HG02870 (cell line): ENCODE results near the gene ARHGEF1.

Experiments
- ATAC-seq: cut with Tn5 transposase; IDR thresholded peaks from one replicate; pipeline ENCODE4 v1.9.1; 2021; ENCODE audit warnings: mild to moderate bottlenecking, moderate library complexity; ENCODE audit not compliant: unreplicated experiment

The ARHGEF1 gene

DNA sequence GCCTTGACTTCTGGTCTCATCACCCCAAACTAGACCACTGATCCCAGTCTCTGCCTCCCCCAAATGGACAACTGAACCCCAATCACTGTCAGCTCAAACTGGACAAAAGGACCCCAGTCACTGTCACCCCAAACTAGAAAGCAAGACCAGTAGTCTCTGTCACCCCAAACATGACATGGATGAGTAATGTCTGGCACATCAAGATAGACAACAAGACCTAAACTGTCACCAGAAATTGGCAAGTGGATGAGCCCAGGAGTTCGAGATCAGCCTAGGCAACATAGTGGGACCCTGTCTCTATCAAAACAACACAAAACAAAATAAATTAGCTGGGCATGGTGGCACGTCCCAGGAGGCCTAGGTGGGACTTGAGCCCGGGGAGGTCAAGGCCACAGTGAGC lies 64.1 kb downstream of the ARHGEF1 start:
- no peak for ATAC-seq

DNA sequence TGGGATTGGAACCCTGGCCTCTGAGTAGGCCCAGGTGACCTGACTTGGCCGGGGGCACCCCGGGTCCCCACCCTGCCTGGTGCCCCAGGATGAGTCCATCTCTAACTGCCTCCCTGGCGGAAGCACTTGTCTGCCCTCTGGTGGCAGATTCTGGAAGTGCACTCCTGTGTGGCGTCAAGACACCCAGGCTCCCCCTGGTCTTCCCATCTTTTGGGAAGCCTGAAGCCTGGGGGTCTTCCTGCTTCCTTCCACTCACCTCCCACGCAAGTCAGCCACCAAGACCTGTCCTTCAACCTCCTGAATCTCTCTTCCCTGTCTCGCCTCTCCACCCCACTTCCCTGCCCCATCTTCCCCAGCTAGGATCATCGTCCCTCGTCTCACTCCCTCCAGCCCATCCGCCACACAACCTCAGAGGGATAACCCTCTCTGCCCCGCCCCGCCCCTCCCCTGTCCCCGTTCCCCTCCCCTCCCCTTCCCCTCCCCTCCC lies 68.7 kb downstream of the ARHGEF1 start:
- ATAC-seq: no peak

DNA sequence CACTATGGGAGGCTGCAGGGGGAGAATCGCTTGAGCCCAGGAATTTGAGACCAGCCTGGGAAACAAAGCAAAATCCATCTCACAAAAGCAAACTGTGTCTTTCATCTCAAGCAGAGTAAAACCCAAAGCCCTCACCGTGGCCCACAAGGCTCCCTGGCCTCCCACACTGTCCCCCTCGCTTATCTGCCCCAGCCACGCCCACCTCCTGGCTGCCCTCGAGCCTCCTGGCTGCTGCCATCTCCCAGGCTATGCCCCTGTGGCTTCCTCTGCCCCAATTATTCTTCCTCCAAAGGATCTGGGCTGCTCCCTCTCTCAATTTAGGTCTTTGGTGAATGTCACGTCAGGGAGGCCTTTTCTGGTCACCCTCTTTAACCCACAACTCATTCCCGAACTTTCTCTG lies 72.5 kb downstream of the ARHGEF1 start:
- ATAC-seq: no peak

DNA sequence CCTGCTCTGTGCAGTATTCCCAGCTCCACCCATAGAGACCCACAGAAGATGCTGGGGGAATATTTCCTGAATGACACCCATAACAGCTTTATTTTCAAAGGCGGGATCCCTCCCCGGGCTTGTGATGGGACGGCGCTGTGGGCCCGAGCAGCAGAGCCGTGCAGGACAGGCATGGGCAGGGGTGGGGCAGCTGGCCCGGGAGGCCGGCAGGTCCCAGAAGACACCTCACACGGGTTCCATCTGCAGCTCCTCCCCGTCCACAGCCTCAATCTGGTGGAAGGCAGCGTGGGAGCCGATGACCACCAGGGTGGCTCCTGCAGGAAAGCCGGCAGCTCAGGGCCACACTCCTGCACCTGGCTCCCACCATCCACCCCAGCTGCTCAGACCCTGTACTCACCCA lies 73.6 kb downstream of the ARHGEF1 start:
- no peak for ATAC-seq
